Uterus (tissue), 2 donors: ENCODE measurements around the gene MTMR4.

Experiments used
- POLR2A ChIP-seq, 2 donors: fragments of 450-650 bp; IDR thresholded peaks; one replicate each; pipeline ENCODE4 v1.6.1; 2016; ENCODE audit warnings: antibody characterized with exemption in 2 of 2, mild to moderate bottlenecking in 1 of 2, moderate library complexity in 1 of 2
- TF ChIP-seq, protein P1 (sequence below), 4 experiments: fragments of 200-600 bp in 2 of 4; fragments of 450-650 bp in 2 of 4; sonication (generic) in 2 of 4; IDR thresholded peaks; one replicate each; pipeline ENCODE4 v1.5.1; 2016 to 2019; ENCODE audit warnings: antibody characterized with exemption in 4 of 4, mild to moderate bottlenecking in 2 of 4, moderate library complexity in 1 of 4

DNA sequence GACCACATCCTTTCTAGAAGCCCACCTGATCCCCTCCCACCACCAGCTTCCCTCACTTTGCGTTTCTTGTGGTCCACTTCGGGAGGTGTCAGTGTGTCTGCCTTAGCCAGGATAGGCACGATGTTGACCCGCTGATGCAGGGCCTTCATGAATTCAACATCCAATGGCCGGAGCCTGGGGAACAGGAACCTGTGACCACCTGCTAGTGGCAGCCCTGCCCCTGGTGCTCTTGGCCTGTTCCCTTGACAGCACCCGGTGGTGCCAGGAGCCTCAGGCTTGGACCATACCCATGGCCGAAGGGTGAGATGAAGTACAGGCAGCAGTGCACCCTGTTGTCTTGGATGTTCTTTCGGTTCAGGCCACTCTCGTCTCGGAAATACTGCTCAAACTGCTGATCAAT is 7.2 kb upstream of the MTMR4 start:
- TF ChIP-seq, protein P1, sequence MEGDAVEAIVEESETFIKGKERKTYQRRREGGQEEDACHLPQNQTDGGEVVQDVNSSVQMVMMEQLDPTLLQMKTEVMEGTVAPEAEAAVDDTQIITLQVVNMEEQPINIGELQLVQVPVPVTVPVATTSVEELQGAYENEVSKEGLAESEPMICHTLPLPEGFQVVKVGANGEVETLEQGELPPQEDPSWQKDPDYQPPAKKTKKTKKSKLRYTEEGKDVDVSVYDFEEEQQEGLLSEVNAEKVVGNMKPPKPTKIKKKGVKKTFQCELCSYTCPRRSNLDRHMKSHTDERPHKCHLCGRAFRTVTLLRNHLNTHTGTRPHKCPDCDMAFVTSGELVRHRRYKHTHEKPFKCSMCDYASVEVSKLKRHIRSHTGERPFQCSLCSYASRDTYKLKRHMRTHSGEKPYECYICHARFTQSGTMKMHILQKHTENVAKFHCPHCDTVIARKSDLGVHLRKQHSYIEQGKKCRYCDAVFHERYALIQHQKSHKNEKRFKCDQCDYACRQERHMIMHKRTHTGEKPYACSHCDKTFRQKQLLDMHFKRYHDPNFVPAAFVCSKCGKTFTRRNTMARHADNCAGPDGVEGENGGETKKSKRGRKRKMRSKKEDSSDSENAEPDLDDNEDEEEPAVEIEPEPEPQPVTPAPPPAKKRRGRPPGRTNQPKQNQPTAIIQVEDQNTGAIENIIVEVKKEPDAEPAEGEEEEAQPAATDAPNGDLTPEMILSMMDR (IDR thresholded peaks at IDR 0.05): no peak
- TF ChIP-seq POLR2A (IDR thresholded peaks at IDR 0.05): no peak
